ENCODE measurements around the gene EGFLAM. TPM values are rescaled to one million over a fixed set of nuclear protein-coding genes. Genes with fewer than 3 reads are reported as not detected.

EGFLAM gene
- total RNA-seq, 1 experiment from 2014 or later = 0.33 TPM

DNA sequence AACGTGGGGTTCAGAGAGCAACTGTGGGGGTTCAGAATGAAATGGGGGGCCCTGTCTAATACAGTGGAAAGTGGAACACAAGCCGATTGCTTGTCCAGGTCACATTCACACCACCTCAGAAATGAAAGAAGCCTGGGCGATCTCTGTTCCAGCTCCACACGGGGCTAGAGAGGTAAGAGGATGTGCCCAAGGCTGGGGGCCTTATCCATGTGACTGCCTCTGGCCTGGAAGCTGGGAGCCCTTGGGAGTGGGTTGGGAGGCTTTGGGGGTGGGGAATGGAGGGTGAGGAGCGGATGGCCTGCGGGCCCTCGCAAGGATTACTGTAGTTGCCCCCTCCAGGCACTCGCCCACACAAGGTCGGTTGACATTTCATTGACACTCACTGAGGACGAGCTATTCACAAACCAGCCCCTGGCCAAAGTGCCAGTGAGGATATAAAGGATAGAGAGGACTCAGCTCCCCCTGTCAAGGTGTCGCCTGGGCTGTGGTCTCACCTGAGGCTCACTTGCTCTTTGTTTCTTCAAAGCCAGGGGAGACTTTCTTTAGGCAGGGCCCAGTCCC is 211.4 kb downstream of the EGFLAM start:
- Mint-ChIP-seq H3K9me3 (no peaks in the 10 kb centered on the region), H3K4me1 (peaks cover 18 to 26% of the 10 kb centered on the region in 2 experiments), H3K27ac (peak overlapping the region in 1 of 3 experiments; percentile 82; a peak in 2 of 7 replicates), H3K27me3 (ENCODE audit: low read depth) (peaks cover 2% of the 10 kb centered on the region), H3K36me3 (ENCODE audit: insufficient read depth in 1 of 3, low read depth in 3 of 3) (no peaks in the 10 kb centered on the region; a peak in 1 of 7 replicates), H3K4me3 (no peak overlapping the region)
- H3K79me1 ChIP-seq (ENCODE audit: insufficient read depth, low read depth, low read length, poor library complexity, severe bottlenecking) = no peaks in the 10 kb centered on the region
- H3K9ac ChIP-seq (ENCODE audit: extremely low read depth, insufficient read length, low read length) = no peak overlapping the region
- no peaks in the 10 kb centered on the region for H3K27me3 ChIP-seq (ENCODE audit: insufficient read depth, low read length)
- no peak overlapping the region for H4K8ac ChIP-seq (replicated peaks; ENCODE audit: insufficient read length, low read depth, low read length)
- H3K27ac ChIP-seq (ENCODE audit: insufficient read length, low read depth, low read length) = no peak overlapping the region
- H3K18ac ChIP-seq (ENCODE audit: insufficient read length, low read depth, low read length) = no peak overlapping the region
- DNase-seq = no peak
- TF ChIP-seq, protein P1, sequence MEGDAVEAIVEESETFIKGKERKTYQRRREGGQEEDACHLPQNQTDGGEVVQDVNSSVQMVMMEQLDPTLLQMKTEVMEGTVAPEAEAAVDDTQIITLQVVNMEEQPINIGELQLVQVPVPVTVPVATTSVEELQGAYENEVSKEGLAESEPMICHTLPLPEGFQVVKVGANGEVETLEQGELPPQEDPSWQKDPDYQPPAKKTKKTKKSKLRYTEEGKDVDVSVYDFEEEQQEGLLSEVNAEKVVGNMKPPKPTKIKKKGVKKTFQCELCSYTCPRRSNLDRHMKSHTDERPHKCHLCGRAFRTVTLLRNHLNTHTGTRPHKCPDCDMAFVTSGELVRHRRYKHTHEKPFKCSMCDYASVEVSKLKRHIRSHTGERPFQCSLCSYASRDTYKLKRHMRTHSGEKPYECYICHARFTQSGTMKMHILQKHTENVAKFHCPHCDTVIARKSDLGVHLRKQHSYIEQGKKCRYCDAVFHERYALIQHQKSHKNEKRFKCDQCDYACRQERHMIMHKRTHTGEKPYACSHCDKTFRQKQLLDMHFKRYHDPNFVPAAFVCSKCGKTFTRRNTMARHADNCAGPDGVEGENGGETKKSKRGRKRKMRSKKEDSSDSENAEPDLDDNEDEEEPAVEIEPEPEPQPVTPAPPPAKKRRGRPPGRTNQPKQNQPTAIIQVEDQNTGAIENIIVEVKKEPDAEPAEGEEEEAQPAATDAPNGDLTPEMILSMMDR (conservative IDR thresholded peaks at IDR 0.05) = no peak
- H4K5ac ChIP-seq (ENCODE audit: insufficient read length, low read depth, low read length) = no peak overlapping the region
- no peak overlapping the region for H3K4me2 ChIP-seq (ENCODE audit: insufficient read depth, insufficient read length, low read length)
- no peak overlapping the region for H3K23ac ChIP-seq (ENCODE audit: insufficient read length, low read depth, low read length)
- H2BK120ac ChIP-seq (ENCODE audit: low read depth, low read length, poor library complexity, severe bottlenecking) = no peak overlapping the region
- no peak overlapping the region for H2BK20ac ChIP-seq (ENCODE audit: low read depth, low read length, poor library complexity, severe bottlenecking)
- no peaks in the 10 kb centered on the region for H3K79me2 ChIP-seq (ENCODE audit: insufficient read depth, low read length)
- no peak overlapping the region for H2AFZ ChIP-seq (ENCODE audit: low read length)
- H2BK5ac ChIP-seq (ENCODE audit: insufficient read length, low read length) = no peak overlapping the region
- no peak overlapping the region for H2BK15ac ChIP-seq (ENCODE audit: low read depth, low read length)
- H2AK5ac ChIP-seq (ENCODE audit: insufficient read length, low read length) = no peak overlapping the region
- H4K91ac ChIP-seq (ENCODE audit: insufficient read length, low read depth, low read length) = no peak overlapping the region
- H4K20me1 ChIP-seq (ENCODE audit: control insufficient read depth, insufficient read depth, insufficient read length) = no peaks in the 10 kb centered on the region
- H2BK12ac ChIP-seq (ENCODE audit: insufficient read length, low read depth, low read length) = no peak overlapping the region
- H3K23me2 ChIP-seq (ENCODE audit: insufficient read length, low read depth, low read length, poor library complexity, severe bottlenecking) = no peaks in the 10 kb centered on the region
- no peaks in the 10 kb centered on the region for H3K4me1 ChIP-seq (ENCODE audit: insufficient read depth, low read length)
- H3K9me3 ChIP-seq (ENCODE audit: control insufficient read depth, low read depth, low read length) = no peaks in the 10 kb centered on the region
- no peak overlapping the region for H3K14ac ChIP-seq (ENCODE audit: insufficient read depth, low read length)
- H3K4ac ChIP-seq (ENCODE audit: low read depth, low read length) = no peak overlapping the region
- H3K56ac ChIP-seq (ENCODE audit: insufficient read length, low read depth, low read length) = no peak overlapping the region
- no CpG with 5 or more reads among the region's 11 CpGs for WGBS (ENCODE audit: extremely low coverage, insufficient read length, low lambda C conversion rate)
- H3T11ph ChIP-seq (ENCODE audit: low read length) = no peak overlapping the region
